Lower leg skin (tissue), 4 donors: Measurements from ENCODE around the gene DOK5. TPM values are rescaled to one million over a fixed set of nuclear protein-coding genes. Genes with fewer than 3 reads are reported as not detected.
"Not testable (repeated sequence)": the region's sequence is repeated elsewhere in the genome, so short reads cannot be mapped to it uniquely, and the experiment has no call there.

ENCODE experiments used
- DNase-seq, 2 donors: peaks; one replicate each; pipeline ENCODE4 v3.0.0-alpha.2; 2019; ENCODE audit warnings: low spot score in 2 of 2
- H3K4me3 ChIP-seq: fragments of 200-600 bp; sonication (generic); 2 replicates; pipeline ENCODE4 v1.5.1; 2017; ENCODE audit warnings: mild to moderate bottlenecking, low read depth; ENCODE audit not compliant: poor library complexity, severe bottlenecking
- POLR2A ChIP-seq, 2 donors: fragments of 450-650 bp; IDR thresholded peaks; one replicate each; pipeline ENCODE4 v1.6.1; 2016 to 2017; ENCODE audit warnings: antibody characterized with exemption in 2 of 2, mild to moderate bottlenecking in 1 of 2, moderate library complexity in 1 of 2
- WGBS, 2 donors: methylation state at CpG; one replicate each; pipeline ENCODE4 v1.1.5; 2018; 5-methylcytosine and 5-hydroxymethylcytosine counted together
- intact Hi-C: fragments of 100-400 bp; cut with DNase I; formaldehyde crosslinking; loops from one replicate; pipeline ENCODE4 v1.15.0; 2023; ENCODE audit warnings: low total_unique reads
- total RNA-seq, 4 donors: library from RNA; depleted of rRNA; stranded (reverse); fragments of >200 nt; gene quantifications; one replicate each; pipeline ENCODE4 v1.1.0, GENCODE V29; 2016
- TF ChIP-seq, protein P1 (sequence below), 3 donors: fragments of 450-650 bp; IDR thresholded peaks; one replicate each; pipeline ENCODE4 v1.5.1; 2016; ENCODE audit warnings: antibody characterized with exemption in 3 of 3, mild to moderate bottlenecking in 3 of 3, moderate library complexity in 2 of 3

DOK5 gene
- total RNA-seq, 4 donors from 2014 or later = 0.23 to 1.3 (median 1.2) TPM; not detected in 1

DNA sequence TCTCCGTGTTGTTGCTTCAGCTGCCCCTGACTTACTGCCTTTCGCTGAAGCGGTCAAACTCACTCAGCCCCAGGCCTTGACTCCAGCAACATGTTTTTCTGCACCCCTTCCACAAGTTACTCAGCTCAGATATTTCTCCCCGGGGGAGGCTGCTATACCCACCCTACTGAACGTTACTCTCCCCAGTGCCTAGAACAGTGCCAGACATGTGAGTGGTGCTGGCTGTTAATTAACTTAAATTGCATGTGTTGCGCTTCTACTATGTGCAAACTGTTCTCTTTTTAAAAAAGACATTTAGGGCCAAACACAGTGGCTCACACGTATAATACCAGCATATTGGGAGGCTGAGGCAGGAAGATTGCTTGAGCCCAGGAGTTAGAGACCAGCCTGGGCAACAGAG is 41.2 kb upstream of the DOK5 start:
- TF ChIP-seq, protein P1, sequence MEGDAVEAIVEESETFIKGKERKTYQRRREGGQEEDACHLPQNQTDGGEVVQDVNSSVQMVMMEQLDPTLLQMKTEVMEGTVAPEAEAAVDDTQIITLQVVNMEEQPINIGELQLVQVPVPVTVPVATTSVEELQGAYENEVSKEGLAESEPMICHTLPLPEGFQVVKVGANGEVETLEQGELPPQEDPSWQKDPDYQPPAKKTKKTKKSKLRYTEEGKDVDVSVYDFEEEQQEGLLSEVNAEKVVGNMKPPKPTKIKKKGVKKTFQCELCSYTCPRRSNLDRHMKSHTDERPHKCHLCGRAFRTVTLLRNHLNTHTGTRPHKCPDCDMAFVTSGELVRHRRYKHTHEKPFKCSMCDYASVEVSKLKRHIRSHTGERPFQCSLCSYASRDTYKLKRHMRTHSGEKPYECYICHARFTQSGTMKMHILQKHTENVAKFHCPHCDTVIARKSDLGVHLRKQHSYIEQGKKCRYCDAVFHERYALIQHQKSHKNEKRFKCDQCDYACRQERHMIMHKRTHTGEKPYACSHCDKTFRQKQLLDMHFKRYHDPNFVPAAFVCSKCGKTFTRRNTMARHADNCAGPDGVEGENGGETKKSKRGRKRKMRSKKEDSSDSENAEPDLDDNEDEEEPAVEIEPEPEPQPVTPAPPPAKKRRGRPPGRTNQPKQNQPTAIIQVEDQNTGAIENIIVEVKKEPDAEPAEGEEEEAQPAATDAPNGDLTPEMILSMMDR (IDR thresholded peaks at IDR 0.05) = no peak
- TF ChIP-seq POLR2A (IDR thresholded peaks at IDR 0.05) = no peak
- intact Hi-C loops = no loop called here
- H3K4me3 ChIP-seq = no peak overlapping the region
- DNase-seq = no peak
- WGBS, 2 donors = 79 to 85% methylated on average over 7 of the region's 7 CpGs

DNA sequence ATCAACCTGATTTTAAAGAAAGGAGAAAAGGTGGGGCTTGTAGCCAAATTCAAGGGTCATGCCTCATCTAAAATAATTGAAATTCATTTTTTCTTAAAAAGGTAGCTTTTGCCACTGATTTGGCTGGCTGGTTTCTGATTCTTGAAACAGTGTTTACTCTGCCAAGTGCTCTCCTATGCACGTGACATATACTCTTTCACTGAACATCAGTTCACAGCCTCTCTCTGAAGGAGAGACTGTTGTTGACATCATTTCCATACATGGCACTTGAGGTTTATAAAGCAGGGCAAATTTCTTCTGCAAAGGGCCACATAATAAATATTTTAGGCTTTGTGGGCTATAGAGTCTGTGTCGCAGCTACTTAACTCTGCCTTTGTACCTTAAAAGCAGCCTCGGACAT is 40.4 kb upstream of the DOK5 start:
- intact Hi-C loops = no loop called here
- no peak overlapping the region for H3K4me3 ChIP-seq
- 87% methylated on average over 3 of the region's 3 CpGs for WGBS, 2 donors
- no peak for TF ChIP-seq POLR2A (IDR thresholded peaks at IDR 0.05)
- TF ChIP-seq, protein P1 (IDR thresholded peaks at IDR 0.05) = no peak
- no peak for DNase-seq

DNA sequence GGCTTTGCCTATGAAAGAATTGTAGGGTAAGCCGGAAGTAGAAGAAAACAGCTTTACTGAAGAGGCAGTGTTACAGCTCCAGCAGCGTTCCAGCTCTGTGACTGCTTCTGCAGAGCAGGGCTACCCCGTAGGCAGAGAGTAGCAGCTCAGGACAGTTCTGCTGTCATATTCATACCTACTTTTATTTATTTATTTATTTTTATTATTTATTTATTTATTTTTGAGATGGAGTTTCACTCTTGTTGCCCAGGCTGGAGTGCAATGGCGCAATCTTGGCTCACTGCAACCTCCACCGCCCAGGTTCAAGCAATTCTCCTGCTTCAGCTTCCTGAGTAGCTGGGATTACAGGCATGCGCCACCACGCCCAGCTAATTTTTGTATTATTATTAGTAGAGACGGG is 39.0 kb upstream of the DOK5 start:
- 86 to 89% methylated on average over 8 of the region's 8 CpGs for WGBS, 2 donors
- DNase-seq, H3K4me3 ChIP-seq, intact Hi-C loops: not testable (repeated sequence)

DNA sequence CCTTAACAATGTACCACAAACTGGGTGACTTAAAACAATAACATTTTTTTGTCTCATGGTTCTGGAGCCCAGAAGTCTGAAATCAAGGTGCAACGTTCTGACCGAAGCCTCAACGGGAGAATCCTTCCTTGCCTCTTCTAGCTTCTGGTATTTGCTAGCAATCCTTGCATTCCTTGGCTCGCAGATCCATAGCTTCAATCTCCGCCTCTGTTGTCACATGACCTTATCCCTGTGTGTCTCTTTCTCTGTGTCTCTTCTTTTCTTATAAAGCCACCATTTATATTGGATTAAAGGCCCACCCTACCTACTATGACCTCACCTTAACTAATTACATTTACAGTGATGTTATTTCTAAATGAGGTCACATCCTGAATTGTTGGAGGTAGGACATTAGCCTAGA is 37.2 kb upstream of the DOK5 start:
- 79 to 82% methylated on average over 5 of the region's 5 CpGs for WGBS, 2 donors
- TF ChIP-seq, protein P1 (IDR thresholded peaks at IDR 0.05) = no peak
- TF ChIP-seq POLR2A (IDR thresholded peaks at IDR 0.05) = no peak
- intact Hi-C loops = no loop called here
- no peak overlapping the region for H3K4me3 ChIP-seq
- no peak for DNase-seq

DNA sequence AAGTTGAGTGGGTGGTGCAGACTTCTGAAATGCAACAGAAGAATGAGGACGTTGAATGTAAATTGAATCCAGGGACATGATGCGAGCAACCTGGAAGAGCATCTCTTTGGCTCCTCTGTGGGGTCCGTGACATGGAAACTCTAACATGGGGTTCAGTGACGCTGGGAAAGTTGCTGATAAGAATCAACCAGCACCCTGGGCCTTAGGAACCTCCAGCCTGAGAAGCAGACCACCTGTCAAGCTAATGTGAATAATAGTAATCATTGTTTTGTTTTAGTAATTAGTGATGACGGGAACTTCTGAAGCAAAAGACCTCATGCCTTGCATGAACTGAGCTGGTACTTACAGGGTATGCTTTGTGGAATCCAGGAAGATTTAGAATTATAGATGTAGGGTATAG is 25.2 kb upstream of the DOK5 start:
- H3K4me3 ChIP-seq = no peak overlapping the region
- intact Hi-C loops = no loop called here
- TF ChIP-seq, protein P1 (IDR thresholded peaks at IDR 0.05) = no peak
- TF ChIP-seq POLR2A (IDR thresholded peaks at IDR 0.05) = no peak
- 72 to 77% methylated on average over 5 of the region's 5 CpGs for WGBS, 2 donors
- no peak for DNase-seq

DNA sequence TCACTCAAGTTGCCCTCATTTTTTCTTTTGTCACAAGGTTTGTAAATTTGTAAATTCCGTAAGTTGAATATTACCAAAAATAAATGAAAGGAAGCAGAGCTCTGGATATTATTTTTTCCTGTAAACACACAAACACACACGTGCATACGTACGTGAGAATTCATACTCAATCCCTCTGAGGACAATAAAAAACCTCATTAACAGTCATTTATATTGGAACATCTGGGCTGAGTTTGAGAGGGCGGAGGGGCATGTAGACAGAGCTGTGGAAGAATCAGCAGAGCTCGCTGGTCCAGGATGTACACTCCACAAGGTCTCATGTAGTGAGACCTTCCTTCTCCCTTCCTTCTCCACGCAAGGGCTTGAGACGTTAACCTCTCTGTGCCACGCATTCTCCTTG is 24.2 kb upstream of the DOK5 start:
- H3K4me3 ChIP-seq = no peak overlapping the region
- intact Hi-C loops = no loop called here
- DNase-seq = no peak
- no peak for TF ChIP-seq POLR2A (IDR thresholded peaks at IDR 0.05)
- TF ChIP-seq, protein P1 (IDR thresholded peaks at IDR 0.05) = no peak
- WGBS, 2 donors = 70 to 74% methylated on average over 9 of the region's 9 CpGs
